OCI-LY1 (cell line): ENCODE results near the gene MXRA7.

ENCODE experiments used
- CTCF ChIP-seq: fragments of 200-600 bp; sonication (generic), shearing (Covaris generic); IDR thresholded peaks from 2 replicates; pipeline ENCODE4 v1.5.1; 2017; ENCODE audit warnings: mild to moderate bottlenecking, antibody characterized with exemption, low read length, moderate library complexity, mixed read lengths
- EZH2 ChIP-seq: fragments of 200-600 bp; sonication (generic), shearing (Covaris generic); IDR thresholded peaks from 2 replicates; pipeline ENCODE4 v1.8.0; 2017; ENCODE audit warnings: borderline replicate concordance, mixed run types, mild to moderate bottlenecking, antibody characterized with exemption, low read length, moderate library complexity, mixed read lengths

GRCh38 chr17:76753061-76753961, 42.5 kb upstream of the MXRA7 start:
- TF ChIP-seq CTCF (no peak), EZH2 (no peak)
